HG02943 (cell line): Measurements from ENCODE around the gene TMEM220.

Experiments
- ATAC-seq: cut with Tn5 transposase; IDR thresholded peaks from one replicate; pipeline ENCODE4 v1.9.1; 2021; ENCODE audit warnings: mild to moderate bottlenecking, low read depth, moderate library complexity; ENCODE audit not compliant: unreplicated experiment

The TMEM220 gene

GRCh38 chr17:10673312-10673711, 56.5 kb downstream of the TMEM220 start:
- ATAC-seq, result no peak

- ATAC-seq, result no peak
Observed at GRCh38 chr17:10668775-10669174, 61.0 kb downstream of the TMEM220 start.

GRCh38 chr17:10666906-10667305, 62.9 kb downstream of the TMEM220 start:
- no peak for ATAC-seq

GRCh38 chr17:10664571-10664970, 65.3 kb downstream of the TMEM220 start:
- no peak for ATAC-seq
